Vagina (tissue), 2 donors: ENCODE data around the gene PRND.

ENCODE experiments used
- POLR2AphosphoS5 ChIP-seq, 2 donors: sonication (generic); formaldehyde crosslinking; IDR thresholded peaks; one replicate each; pipeline ENCODE4 v1.9.0; 2017; ENCODE audit warnings: antibody characterized with exemption in 2 of 2, mild to moderate bottlenecking in 2 of 2, low read depth in 1 of 2; ENCODE audit not compliant: insufficient read depth in 1 of 2
- TF ChIP-seq, protein P1 (sequence below), 3 experiments: fragments of 450-650 bp in 2 of 3; fragments of 200-600 bp in 1 of 3; sonication (generic) in 1 of 3; IDR thresholded peaks; one replicate each; pipeline ENCODE4 v1.5.1; 2017 to 2019; ENCODE audit warnings: antibody characterized with exemption in 3 of 3, mild to moderate bottlenecking in 2 of 3, moderate library complexity in 2 of 3

DNA sequence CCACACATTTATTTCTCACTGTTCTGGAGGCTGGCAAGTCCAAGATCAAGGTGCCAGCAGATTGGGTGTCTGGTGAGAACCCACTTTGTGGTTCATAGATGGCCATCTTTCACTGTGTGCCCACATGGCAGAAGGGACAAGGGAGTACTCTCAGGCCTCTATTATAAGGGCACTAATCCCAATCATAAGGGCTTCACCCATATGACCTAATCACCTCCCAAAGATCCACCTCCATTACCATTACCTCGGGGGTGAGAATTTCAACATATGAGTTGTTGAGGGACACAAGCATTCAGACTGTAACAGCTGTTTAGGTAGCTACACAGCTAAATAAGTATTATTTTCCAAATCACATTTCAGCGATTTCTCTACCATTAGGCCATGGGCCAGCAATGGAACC, 2.5 kb upstream of the PRND start:
- TF ChIP-seq, protein P1, sequence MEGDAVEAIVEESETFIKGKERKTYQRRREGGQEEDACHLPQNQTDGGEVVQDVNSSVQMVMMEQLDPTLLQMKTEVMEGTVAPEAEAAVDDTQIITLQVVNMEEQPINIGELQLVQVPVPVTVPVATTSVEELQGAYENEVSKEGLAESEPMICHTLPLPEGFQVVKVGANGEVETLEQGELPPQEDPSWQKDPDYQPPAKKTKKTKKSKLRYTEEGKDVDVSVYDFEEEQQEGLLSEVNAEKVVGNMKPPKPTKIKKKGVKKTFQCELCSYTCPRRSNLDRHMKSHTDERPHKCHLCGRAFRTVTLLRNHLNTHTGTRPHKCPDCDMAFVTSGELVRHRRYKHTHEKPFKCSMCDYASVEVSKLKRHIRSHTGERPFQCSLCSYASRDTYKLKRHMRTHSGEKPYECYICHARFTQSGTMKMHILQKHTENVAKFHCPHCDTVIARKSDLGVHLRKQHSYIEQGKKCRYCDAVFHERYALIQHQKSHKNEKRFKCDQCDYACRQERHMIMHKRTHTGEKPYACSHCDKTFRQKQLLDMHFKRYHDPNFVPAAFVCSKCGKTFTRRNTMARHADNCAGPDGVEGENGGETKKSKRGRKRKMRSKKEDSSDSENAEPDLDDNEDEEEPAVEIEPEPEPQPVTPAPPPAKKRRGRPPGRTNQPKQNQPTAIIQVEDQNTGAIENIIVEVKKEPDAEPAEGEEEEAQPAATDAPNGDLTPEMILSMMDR (IDR thresholded peaks at IDR 0.05) = no peak
- TF ChIP-seq POLR2AphosphoS5 (IDR thresholded peaks at IDR 0.05; ENCODE audit: insufficient read depth in 1 of 2, low read depth in 1 of 2) = no peak
